Dermis microvascular lymphatic vessel endothelial cell (primary cell): ENCODE results near the gene ME3. TPM values are rescaled to one million over a fixed set of nuclear protein-coding genes. Genes with fewer than 3 reads are reported as not detected.

Experiments used
- DNase-seq, 2 donors: peaks; one replicate each; pipeline versions ENCODE4 v3.0.0 to v3.0.0-alpha.2; 2010; ENCODE audit warnings: low read depth in 2 of 2
- total RNA-seq: library from RNA; depleted of rRNA; stranded (reverse); fragments of >200 nt; gene quantifications from 2 replicates; pipeline ENCODE4 v1.2.1, GENCODE V29; 2014

The ME3 gene
- total RNA-seq, 1 donor from 2014 or later: 29.5 TPM

GRCh38 chr11:86517557-86517956 is 154.9 kb downstream of the ME3 start:
- DNase-seq: no peak

- DNase-seq: peak in 1 of 2 donors; percentile 97
These were observed 156.9 kb downstream of the ME3 start for GRCh38 chr11:86515297-86516094.

- no peak for DNase-seq
These were observed 158.0 kb downstream of the ME3 start for GRCh38 chr11:86514453-86514852.

- DNase-seq: no peak
These were observed 158.6 kb downstream of the ME3 start for GRCh38 chr11:86513746-86514373.

- no peak for DNase-seq
These were observed 159.3 kb downstream of the ME3 start for GRCh38 chr11:86513138-86513537.

GRCh38 chr11:86511086-86511551 is 161.3 kb downstream of the ME3 start:
- peak in 1 of 2 donors; percentile 51 for DNase-seq

GRCh38 chr11:86510674-86511073 is 161.7 kb downstream of the ME3 start:
- DNase-seq: no peak

- no peak for DNase-seq
These were observed 162.3 kb downstream of the ME3 start for GRCh38 chr11:86510097-86510496.

- DNase-seq: no peak
These were observed 162.8 kb downstream of the ME3 start for GRCh38 chr11:86509588-86509974.

GRCh38 chr11:86508604-86509587 is 163.5 kb downstream of the ME3 start:
- DNase-seq: peak; percentile 72 to 82

- DNase-seq: no peak
These were observed 165.1 kb downstream of the ME3 start for GRCh38 chr11:86507249-86507845.

GRCh38 chr11:86506235-86506634 is 166.2 kb downstream of the ME3 start:
- DNase-seq: no peak

GRCh38 chr11:86503131-86503530 is 169.3 kb downstream of the ME3 start:
- peak in 1 of 2 donors; percentile 84 for DNase-seq

GRCh38 chr11:86502137-86502642 is 170.2 kb downstream of the ME3 start:
- no peak for DNase-seq

- peak in 1 of 2 donors; percentile 30 for DNase-seq
These were observed 171.8 kb downstream of the ME3 start for GRCh38 chr11:86500500-86501140.

GRCh38 chr11:86499723-86500129 is 172.7 kb downstream of the ME3 start:
- DNase-seq: no peak

- no peak for DNase-seq
These were observed 174.6 kb downstream of the ME3 start for GRCh38 chr11:86497836-86498235.

GRCh38 chr11:86497310-86497709 is 175.1 kb downstream of the ME3 start:
- DNase-seq: no peak

GRCh38 chr11:86495351-86495750 is 177.1 kb downstream of the ME3 start:
- no peak for DNase-seq

GRCh38 chr11:86492370-86493010 is 179.9 kb downstream of the ME3 start:
- DNase-seq: peak in 1 of 2 donors; percentile 69
